ENCODE measurements around the gene CLSTN2. TPM values are rescaled to one million over a fixed set of nuclear protein-coding genes. Genes with fewer than 3 reads are reported as not detected.

CLSTN2 gene
- total RNA-seq, 2 donors from 2014 or later, result 3.5 to 60.3 TPM

DNA sequence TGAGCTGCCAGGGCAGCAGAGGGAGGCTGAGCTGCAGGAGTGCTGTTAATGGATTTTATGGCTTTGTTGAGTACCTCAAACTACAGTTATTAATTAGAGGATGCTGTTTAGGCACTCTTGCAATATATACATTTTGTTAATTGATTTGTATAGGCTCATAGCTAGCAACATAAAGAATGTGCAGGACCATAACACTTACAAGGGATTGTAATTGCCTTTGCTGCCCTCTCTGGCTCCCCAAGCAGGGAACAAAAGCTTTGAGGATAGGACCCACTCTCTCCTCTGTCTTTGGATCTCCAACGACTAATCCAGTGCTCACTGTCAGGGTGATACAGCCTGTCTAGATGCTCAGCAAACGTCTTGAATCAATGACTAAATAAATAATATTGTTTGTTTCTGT, 1.2 kb upstream of the CLSTN2 start:
- 19% methylated on average over 2 of the region's 2 CpGs for WGBS
- Histone ChIP-seq H3K9me3 (no peaks in the 10 kb centered on the region), H3K4me3 (no peak overlapping the region), H3K27ac (no peak overlapping the region), H3K4me1 (replicated peaks) (no peaks in the 10 kb centered on the region), H3K36me3 (no peaks in the 10 kb centered on the region), H3K27me3 (replicated peaks; ENCODE audit: insufficient read depth) (no peaks in the 10 kb centered on the region)
- no peak for DNase-seq (ENCODE audit: low spot score)
- TF ChIP-seq POLR2A (IDR thresholded peaks at IDR 0.05), result no peak
- intact Hi-C loops (cut with DNase I), result loop anchor here (10.0 kb wide), 2 partner anchors 509 to 561 kb away; no protein-coding TSS in a partner anchor

DNA sequence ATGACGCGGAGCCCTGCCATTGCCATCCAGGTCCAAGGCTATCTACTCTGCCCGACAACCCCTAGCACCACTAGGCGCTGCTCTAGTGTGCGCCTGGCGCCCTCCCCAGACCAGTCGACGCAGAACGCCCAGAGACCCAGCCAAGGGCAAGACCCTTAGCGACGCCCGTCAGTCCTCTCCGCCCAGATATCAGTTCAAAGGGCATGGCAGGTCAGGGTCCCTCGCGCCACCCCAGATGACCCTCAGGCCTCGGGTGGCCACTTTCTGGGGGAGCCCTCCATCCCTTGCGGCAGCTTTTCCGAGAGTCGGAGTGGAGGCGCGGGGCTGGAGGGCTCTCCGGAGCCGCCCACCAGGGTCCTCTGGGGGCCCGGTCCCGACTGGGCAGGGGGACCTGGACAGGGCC, 371 bp upstream of the CLSTN2 start:
- H3K4me1 ChIP-seq (replicated peaks), result no peaks in the 10 kb centered on the region
- 4% methylated on average over 20 of the region's 25 CpGs for WGBS
- no peak for DNase-seq (ENCODE audit: low spot score)
- intact Hi-C loops (cut with DNase I), result loop anchor here (5.0 to 10.0 kb wide), 3 partner anchors 510 to 928 kb away; no protein-coding TSS in a partner anchor
- H3K4me3 ChIP-seq, result peak overlapping the region; percentile 18 to 27
- H3K27me3 ChIP-seq (replicated peaks; ENCODE audit: insufficient read depth), result no peaks in the 10 kb centered on the region
- no peaks in the 10 kb centered on the region for H3K36me3 ChIP-seq
- TF ChIP-seq POLR2AphosphoS5 (IDR thresholded peaks at IDR 0.05), result no peak
- TF ChIP-seq, protein P1, sequence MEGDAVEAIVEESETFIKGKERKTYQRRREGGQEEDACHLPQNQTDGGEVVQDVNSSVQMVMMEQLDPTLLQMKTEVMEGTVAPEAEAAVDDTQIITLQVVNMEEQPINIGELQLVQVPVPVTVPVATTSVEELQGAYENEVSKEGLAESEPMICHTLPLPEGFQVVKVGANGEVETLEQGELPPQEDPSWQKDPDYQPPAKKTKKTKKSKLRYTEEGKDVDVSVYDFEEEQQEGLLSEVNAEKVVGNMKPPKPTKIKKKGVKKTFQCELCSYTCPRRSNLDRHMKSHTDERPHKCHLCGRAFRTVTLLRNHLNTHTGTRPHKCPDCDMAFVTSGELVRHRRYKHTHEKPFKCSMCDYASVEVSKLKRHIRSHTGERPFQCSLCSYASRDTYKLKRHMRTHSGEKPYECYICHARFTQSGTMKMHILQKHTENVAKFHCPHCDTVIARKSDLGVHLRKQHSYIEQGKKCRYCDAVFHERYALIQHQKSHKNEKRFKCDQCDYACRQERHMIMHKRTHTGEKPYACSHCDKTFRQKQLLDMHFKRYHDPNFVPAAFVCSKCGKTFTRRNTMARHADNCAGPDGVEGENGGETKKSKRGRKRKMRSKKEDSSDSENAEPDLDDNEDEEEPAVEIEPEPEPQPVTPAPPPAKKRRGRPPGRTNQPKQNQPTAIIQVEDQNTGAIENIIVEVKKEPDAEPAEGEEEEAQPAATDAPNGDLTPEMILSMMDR (IDR thresholded peaks at IDR 0.05), result peak in 1 of 4 experiments; percentile 12
- H3K9me3 ChIP-seq, result no peaks in the 10 kb centered on the region
- H3K27ac ChIP-seq, result no peak overlapping the region

DNA sequence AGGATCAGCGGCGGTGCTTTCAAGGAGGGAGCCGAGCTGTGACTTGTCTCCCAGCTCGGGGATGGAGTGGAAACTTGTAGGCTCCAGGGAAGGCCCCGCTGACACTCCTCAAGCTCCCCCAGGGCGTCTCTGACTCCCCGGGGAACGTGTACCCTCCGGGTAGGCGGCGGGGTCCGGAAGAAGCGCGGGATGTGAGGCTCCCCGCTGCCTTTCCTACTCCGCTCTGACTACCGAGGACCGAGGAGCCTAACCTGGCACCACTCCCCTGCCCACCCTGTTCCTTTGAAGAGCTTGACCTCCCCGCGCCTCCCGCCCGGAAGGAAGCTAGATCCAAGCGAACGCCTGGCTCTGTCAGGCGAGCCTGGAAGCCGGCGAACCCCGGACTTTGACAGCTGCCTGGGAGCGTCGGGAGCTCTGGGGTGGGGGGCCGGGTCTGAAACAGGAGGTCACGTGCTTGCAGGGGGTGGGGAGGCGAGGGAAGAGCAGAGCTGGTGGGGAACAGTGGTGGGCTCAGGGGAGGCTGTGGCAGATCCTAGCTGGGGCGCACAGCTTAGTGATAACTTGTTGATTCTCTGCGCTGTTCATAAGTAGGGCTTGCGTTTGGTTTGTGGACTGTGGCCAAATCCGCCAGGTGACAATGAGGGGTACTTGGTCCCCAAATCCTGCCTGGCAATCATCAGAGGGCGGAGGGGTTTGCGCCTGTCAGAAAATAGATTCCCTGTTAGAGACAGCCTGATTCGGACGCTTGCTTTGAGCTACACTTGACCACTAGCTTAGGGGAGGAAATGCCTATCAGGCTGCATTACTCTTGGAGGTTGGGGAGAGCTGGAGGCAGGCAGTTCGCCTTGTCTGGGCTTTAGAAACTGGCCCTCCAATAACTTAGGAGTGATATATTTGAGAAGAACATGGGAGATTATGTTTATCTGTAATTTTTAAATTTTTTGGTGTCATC, 1.2 kb downstream of the CLSTN2 start:
- TF ChIP-seq, protein P1 (IDR thresholded peaks at IDR 0.05), result no peak
- no peak for TF ChIP-seq POLR2AphosphoS5 (IDR thresholded peaks at IDR 0.05)
- no peak for TF ChIP-seq POLR2A (IDR thresholded peaks at IDR 0.05)
- H3K36me3 ChIP-seq, result no peaks in the 10 kb centered on the region
- no peak overlapping the region for H3K27ac ChIP-seq
- 5% methylated on average over 42 of the region's 42 CpGs for WGBS
- peak overlapping the region; percentile 18 to 27 for H3K4me3 ChIP-seq
- DNase-seq (ENCODE audit: low spot score), result peak; percentile 11
- no peaks in the 10 kb centered on the region for H3K4me1 ChIP-seq (replicated peaks)
- H3K9me3 ChIP-seq, result no peaks in the 10 kb centered on the region
- intact Hi-C loops (cut with DNase I), result loop anchor here (5.0 to 10.0 kb wide), 3 partner anchors 511 to 926 kb away; no protein-coding TSS in a partner anchor
- no peaks in the 10 kb centered on the region for H3K27me3 ChIP-seq (replicated peaks; ENCODE audit: insufficient read depth)

DNA sequence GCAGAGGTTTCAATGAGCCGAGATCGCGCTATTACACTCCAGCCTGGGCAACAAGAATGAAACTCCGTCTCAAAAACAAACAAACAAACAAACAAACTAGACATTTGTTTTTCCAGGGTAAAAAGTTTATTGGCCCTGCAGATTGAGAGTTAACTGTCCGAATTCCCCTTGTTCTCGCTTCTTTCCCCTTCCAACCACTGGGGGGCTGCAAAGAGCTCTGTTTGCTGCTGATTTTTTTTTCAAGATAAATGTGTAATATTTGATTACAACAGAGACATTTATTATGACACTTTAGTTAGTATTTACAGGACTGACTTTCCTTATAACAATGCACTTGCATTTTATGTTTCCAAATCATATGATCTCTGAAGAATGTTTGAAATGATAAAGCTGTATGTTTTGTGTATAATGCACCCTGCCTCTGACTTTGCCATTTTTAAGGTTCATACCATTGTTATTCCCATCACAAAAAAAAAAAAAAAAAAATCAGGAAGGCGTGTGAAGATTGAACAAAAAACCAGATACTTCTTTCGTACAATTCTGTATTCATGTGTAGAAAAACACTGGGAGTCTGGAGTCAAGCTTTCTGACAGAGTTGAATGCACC, 2.8 kb downstream of the CLSTN2 start:
- H3K4me3 ChIP-seq, result no peak overlapping the region
- 6% methylated on average over 8 of the region's 8 CpGs for WGBS
- H3K9me3 ChIP-seq, result no peaks in the 10 kb centered on the region
- no peaks in the 10 kb centered on the region for H3K36me3 ChIP-seq
- H3K4me1 ChIP-seq (replicated peaks), result no peaks in the 10 kb centered on the region
- TF ChIP-seq, protein P1 (IDR thresholded peaks at IDR 0.05), result peak in 3 of 4 experiments; percentile 46 to 57 (median 52)
- TF ChIP-seq POLR2AphosphoS5 (IDR thresholded peaks at IDR 0.05), result no peak
- DNase-seq (ENCODE audit: low spot score), result no peak
- H3K27me3 ChIP-seq (replicated peaks; ENCODE audit: insufficient read depth), result no peaks in the 10 kb centered on the region
- no peak overlapping the region for H3K27ac ChIP-seq
- intact Hi-C loops (cut with DNase I), result loop anchor here (5.0 to 10.0 kb wide), 3 partner anchors 513 to 925 kb away; no protein-coding TSS in a partner anchor

DNA sequence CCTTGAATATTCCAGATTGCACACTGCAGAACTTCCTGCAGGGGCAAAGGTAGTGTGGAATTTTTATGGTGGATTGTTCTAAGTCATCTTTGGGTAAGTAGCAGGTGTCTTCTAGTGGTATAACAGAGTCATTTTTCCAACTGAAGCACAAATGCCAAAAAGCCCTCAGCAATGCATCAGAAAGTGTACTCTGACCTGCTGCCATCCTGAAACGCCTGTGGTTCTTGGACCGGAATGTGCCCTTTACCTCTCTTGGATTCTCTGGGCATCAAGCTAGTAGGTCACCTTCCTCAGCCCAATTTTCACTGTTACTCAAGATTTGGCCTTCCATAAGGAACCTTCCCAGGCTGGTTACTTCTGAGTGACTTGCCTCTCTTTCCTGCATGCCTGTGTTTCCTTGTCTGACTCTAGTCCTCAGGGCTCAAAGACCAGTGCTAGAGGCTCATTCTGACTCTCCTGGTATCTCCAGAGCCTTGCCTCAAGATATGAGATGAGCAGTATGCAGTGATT, 4.8 kb downstream of the CLSTN2 start:
- intact Hi-C loops (cut with DNase I), result loop anchor here (5.0 to 10.0 kb wide), 3 partner anchors 515 to 923 kb away; no protein-coding TSS in a partner anchor

More for the DNA sequence above, 4.8 kb downstream of the CLSTN2 start:
- no peaks in the 10 kb centered on the region for H3K36me3 ChIP-seq
- WGBS, result 95% methylated on average over 2 of the region's 2 CpGs
- DNase-seq (ENCODE audit: low spot score), result no peak
- no peak overlapping the region for H3K27ac ChIP-seq
- no peaks in the 10 kb centered on the region for H3K4me1 ChIP-seq (replicated peaks)
- TF ChIP-seq POLR2AphosphoS5 (IDR thresholded peaks at IDR 0.05) (no peak), POLR2A (IDR thresholded peaks at IDR 0.05) (no peak)
- TF ChIP-seq, protein P1 (IDR thresholded peaks at IDR 0.05), result no peak
- H3K27me3 ChIP-seq (replicated peaks; ENCODE audit: insufficient read depth), result no peaks in the 10 kb centered on the region
- no peak overlapping the region for H3K4me3 ChIP-seq
- H3K9me3 ChIP-seq, result no peaks in the 10 kb centered on the region

Measured in prostate gland (tissue), 2 donors.